Spleen (tissue), 11 donors: ENCODE results near the gene SSBP3. TPM values are rescaled to one million over a fixed set of nuclear protein-coding genes. Genes with fewer than 3 reads are reported as not detected.

ENCODE experiments used
- DNase-seq: peaks from one replicate; pipeline ENCODE4 v3.0.0-alpha.2; 2020
- H3K27ac ChIP-seq, 8 donors: fragments of 200-600 bp; sonication (generic) in 7 of 8; 1 replicate in 4 of 8; 2 replicates in 4 of 8; pipeline versions ENCODE4 v1.5.0 to v1.8.0; 2016 to 2021; ENCODE audit warnings: inconsistent platforms in 4 of 8, mild to moderate bottlenecking in 4 of 8, moderate library complexity in 1 of 8
- H3K27me3 ChIP-seq, 7 donors: fragments of 200-600 bp; sonication (generic) in 6 of 7; replicated peaks in 1 of 7; 1 replicate in 4 of 7; 2 replicates in 3 of 7; pipeline versions ENCODE4 v1.5.0 to v1.8.0; 2016 to 2021; ENCODE audit warnings: inconsistent platforms in 3 of 7, mild to moderate bottlenecking in 1 of 7
- H3K36me3 ChIP-seq, 6 donors: fragments of 200-600 bp; sonication (generic) in 5 of 6; 1 replicate in 4 of 6; 2 replicates in 2 of 6; pipeline versions ENCODE4 v1.5.0 to v1.8.0; 2016 to 2021; ENCODE audit warnings: inconsistent platforms in 2 of 6
- H3K4me1 ChIP-seq, 6 donors: fragments of 200-600 bp; sonication (generic) in 5 of 6; 1 replicate in 3 of 6; 2 replicates in 3 of 6; pipeline versions ENCODE4 v1.5.0 to v1.8.0; 2016 to 2021; ENCODE audit warnings: inconsistent platforms in 3 of 6
- H3K4me3 ChIP-seq, 8 donors: fragments of 200-600 bp; sonication (generic) in 7 of 8; 1 replicate in 4 of 8; 2 replicates in 4 of 8; pipeline versions ENCODE4 v1.5.0 to v1.8.0; 2016 to 2021; ENCODE audit warnings: inconsistent platforms in 4 of 8, mild to moderate bottlenecking in 4 of 8, moderate library complexity in 2 of 8
- H3K9me3 ChIP-seq, 8 donors: fragments of 200-600 bp; sonication (generic) in 7 of 8; 1 replicate in 4 of 8; 2 replicates in 4 of 8; pipeline versions ENCODE4 v1.5.0 to v1.8.0; 2016 to 2021; ENCODE audit warnings: inconsistent platforms in 4 of 8
- CTCF ChIP-seq, 11 experiments: fragments of 200-600 bp in 7 of 11; fragments of 450-650 bp in 4 of 11; sonication (generic) in 4 of 11; IDR thresholded peaks in 8 of 11; conservative IDR thresholded peaks in 3 of 11; 1 replicate in 7 of 11; 2 replicates in 4 of 11; pipeline versions ENCODE4 v1.4.0 to v1.8.0; 2016 to 2021; ENCODE audit warnings: antibody characterized with exemption in 11 of 11, inconsistent platforms in 4 of 11, mild to moderate bottlenecking in 1 of 11
- POLR2A ChIP-seq, 3 donors: fragments of 450-650 bp; IDR thresholded peaks; one replicate each; pipeline ENCODE4 v1.5.1; 2017; ENCODE audit warnings: antibody characterized with exemption in 3 of 3, mild to moderate bottlenecking in 1 of 3
- POLR2AphosphoS5 ChIP-seq, 3 donors: sonication (generic); formaldehyde crosslinking; IDR thresholded peaks; one replicate each; pipeline ENCODE4 v1.5.1; 2017; ENCODE audit warnings: antibody characterized with exemption in 3 of 3
- WGBS, 5 donors: extraction: QIAGEN DNeasy Blood & Tissue Kit in 3 of 5; methylation state at CpG; one replicate each; pipeline versions ENCODE4 v1.1.5 to v1.1.7; 2013 to 2018; 5-methylcytosine and 5-hydroxymethylcytosine counted together
- intact Hi-C: fragments of 100-400 bp; cut with DNase I; formaldehyde crosslinking; loops from one replicate; pipeline ENCODE4 v1.15.0; 2023; ENCODE audit warnings: low total_unique reads
- polyA plus RNA-seq, 3 donors: library from polyadenylated mRNA; stranded (reverse); fragments of 200-250 nt; gene quantifications; one replicate each; pipeline ENCODE4 v1.2.1, GENCODE V29; 2013
- total RNA-seq, 7 donors: library from RNA; depleted of rRNA in 3 of 7; stranded (reverse); fragments of >200 nt in 3 of 7; fragmentation: NEBNext Ultra II Directional in 4 of 7; extraction: Animal tissue kit (Norgen Biotek cat#: 25700) in 4 of 7; gene quantifications; one replicate each; pipeline versions ENCODE4 v1.1.0 to v1.2.1, GENCODE V29; 2016 to 2021
- donor health status: healthy with polysubstance abuse.
- donor health status: DM: no; HTN: no; CAD: no; lungs with moderate emphysema.
- donor health status: DM: no; HTN: no; CAD: no.
- donor health status: Bipolar disorder and iron deficiency.
- donor health status: healthy.
- donor health status: DM: no; HTN: no; CAD: no.
- donor health status: DM: yes; HTN: yes; CAD: no.

SSBP3 gene
- total and polyA plus RNA-seq, 10 donors = 14.4 to 73.5 (median 26.3) TPM

GRCh38 chr1:54284781-54285529 is 121.2 kb downstream of the SSBP3 start:
- 72 to 81% (median 78%) methylated on average over 10 of the region's 10 CpGs for WGBS, 5 donors
- H3K36me3 ChIP-seq = peaks cover 0 to 17% (median 0%) of the 10 kb centered on the region in 6 donors
- intact Hi-C loops = no loop called here
- peak overlapping the region in 4 of 8 donors; percentile 3 to 74 (median 43) for H3K27ac ChIP-seq
- DNase-seq = no peak
- H3K9me3 ChIP-seq = no peaks in the 10 kb centered on the region
- peaks cover 8 to 70% (median 34%) of the 10 kb centered on the region in 6 donors for H3K4me1 ChIP-seq
- no peak overlapping the region for H3K4me3 ChIP-seq
- TF ChIP-seq POLR2AphosphoS5 (IDR thresholded peaks at IDR 0.05) (no peak), CTCF (IDR thresholded peaks at IDR 0.05 in 8 of 11, conservative IDR thresholded peaks at IDR 0.05 in 3 of 11) (no peak), POLR2A (IDR thresholded peaks at IDR 0.05) (no peak)
- H3K27me3 ChIP-seq = no peaks in the 10 kb centered on the region

- H3K27me3 ChIP-seq = no peaks in the 10 kb centered on the region
- H3K9me3 ChIP-seq = no peaks in the 10 kb centered on the region
- TF ChIP-seq POLR2A (IDR thresholded peaks at IDR 0.05) = no peak
- TF ChIP-seq CTCF (IDR thresholded peaks at IDR 0.05 in 8 of 11, conservative IDR thresholded peaks at IDR 0.05 in 3 of 11) = no peak
- no peak for DNase-seq
- peak overlapping the region in 2 of 8 donors; percentile 33 to 41 for H3K27ac ChIP-seq
- H3K4me1 ChIP-seq = peaks cover 10 to 70% (median 37%) of the 10 kb centered on the region in 6 donors
- no peak overlapping the region for H3K4me3 ChIP-seq
- intact Hi-C loops = no loop called here
- H3K36me3 ChIP-seq = peaks cover 0 to 25% (median 0%) of the 10 kb centered on the region in 6 donors
- WGBS, 5 donors = 88 to 93% (median 89%) methylated on average over 8 of the region's 8 CpGs
These were observed 122.4 kb downstream of the SSBP3 start for GRCh38 chr1:54283635-54284385.

DNA sequence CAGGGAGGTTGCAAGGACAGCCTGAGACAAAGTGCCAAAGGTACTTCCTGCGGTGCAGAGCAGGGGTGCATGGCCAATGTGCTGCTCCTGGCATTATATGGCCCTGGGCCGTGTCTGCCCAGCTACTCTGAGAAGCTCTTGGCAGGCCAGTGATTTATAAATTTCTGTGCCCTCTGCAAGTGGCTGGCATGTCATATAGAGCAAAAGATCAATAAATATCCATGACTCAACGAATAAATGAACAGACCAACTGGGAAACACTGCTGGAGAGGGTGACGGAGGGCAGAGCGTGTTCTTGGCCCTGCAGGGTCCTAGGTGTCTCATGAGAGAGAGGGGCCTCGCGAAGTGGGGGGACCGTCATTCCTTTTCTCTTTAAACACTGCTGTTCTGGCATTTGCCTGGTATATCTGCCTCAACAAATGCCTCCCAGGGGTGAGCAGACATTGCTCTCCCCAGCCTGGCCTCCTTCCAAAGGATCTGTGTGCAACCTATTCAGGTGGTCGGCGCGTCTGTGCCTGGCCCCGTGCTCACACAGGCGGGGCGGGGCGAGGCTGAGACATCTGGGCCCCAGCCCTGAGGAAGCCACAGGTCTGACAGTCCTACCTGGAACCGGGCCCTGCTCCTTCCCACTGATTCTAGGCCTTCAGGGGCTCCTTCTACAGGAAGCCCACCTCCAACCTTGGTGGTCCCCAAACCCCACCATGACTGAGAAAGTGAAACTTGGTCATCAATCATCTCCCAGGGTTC is 123.9 kb downstream of the SSBP3 start:
- intact Hi-C loops = no loop called here
- no peak for DNase-seq
- H3K27ac ChIP-seq = peak overlapping the region in 4 of 8 donors; percentile 13 to 41 (median 30)
- H3K9me3 ChIP-seq = no peaks in the 10 kb centered on the region
- TF ChIP-seq POLR2AphosphoS5 (IDR thresholded peaks at IDR 0.05) (no peak), CTCF (IDR thresholded peaks at IDR 0.05 in 8 of 11, conservative IDR thresholded peaks at IDR 0.05 in 3 of 11) (no peak), POLR2A (IDR thresholded peaks at IDR 0.05) (no peak)
- peaks cover 0 to 25% (median 0%) of the 10 kb centered on the region in 6 donors for H3K36me3 ChIP-seq
- no peak overlapping the region for H3K4me3 ChIP-seq
- 90 to 95% (median 92%) methylated on average over 12 to 16 of the region's 16 CpGs for WGBS, 5 donors
- peaks cover 25 to 70% (median 41%) of the 10 kb centered on the region in 6 donors for H3K4me1 ChIP-seq
- H3K27me3 ChIP-seq = no peaks in the 10 kb centered on the region
